NOMO-1 treated with dmso at 0.1 percent for 144 hours (cell line): ENCODE measurements around the gene SPIRE1.

ENCODE experiments used
- DNase-seq: peaks from one replicate; lab custom pipeline; 2025; ENCODE audit not compliant: unreplicated experiment; lab: John Stamatoyannopoulos, UW

The SPIRE1 gene

DNA sequence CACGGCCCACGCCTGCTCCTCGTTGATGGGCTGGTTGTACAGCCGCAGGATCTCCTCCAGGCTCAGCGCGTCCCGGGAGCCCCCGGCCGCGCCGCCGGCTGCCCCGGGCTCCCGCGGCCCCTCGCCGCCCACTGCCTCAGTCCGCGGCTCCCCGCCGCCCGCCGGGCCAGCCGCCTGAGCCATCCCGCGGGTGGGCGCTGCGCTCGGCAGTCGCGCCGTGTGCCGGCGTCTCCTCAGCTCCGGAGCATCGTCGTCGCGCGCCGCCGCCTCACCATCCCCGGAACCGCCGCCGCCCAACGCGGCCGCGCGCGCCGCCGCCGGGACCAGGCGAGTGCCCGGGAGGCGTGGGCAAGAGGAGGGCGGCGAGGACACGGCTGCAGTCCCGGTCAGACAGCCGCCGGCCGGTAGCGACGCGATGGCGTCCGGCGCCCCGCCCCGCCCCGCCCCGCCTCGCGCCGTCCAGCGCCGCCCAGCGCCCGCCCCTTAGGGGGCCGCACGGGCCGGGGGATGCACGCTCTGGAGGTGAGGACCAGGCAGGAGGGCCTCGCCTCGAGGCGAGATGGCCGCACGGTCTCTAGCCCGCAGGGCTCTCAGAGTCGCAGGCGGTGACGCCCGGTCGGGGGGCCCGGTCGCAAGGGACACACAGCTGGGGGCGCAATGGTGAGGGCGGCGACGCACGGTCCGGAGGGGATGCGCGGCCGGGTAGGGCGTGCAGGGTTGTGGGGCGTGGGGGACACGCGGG, at the start of gene SPIRE1:
Gene SPIRE1 (minus strand): TSS at position 424 of the 742 bp plus-strand sequence. CDS start 241 bp downstream, at position 183.
- DNase-seq, result no peak

- DNase-seq, result no peak
Measured at GRCh38 chr18:12703664-12704063, 45.8 kb upstream of the SPIRE1 start.

- no peak for DNase-seq
Measured at GRCh38 chr18:12703096-12703567, 45.2 kb upstream of the SPIRE1 start.

GRCh38 chr18:12702221-12703095, 44.6 kb upstream of the SPIRE1 start, which contains the start of the genes CEP76 and PSMG2:
CEP76 (minus strand) TSS chr18:12702723; CDS start chr18:12702548, 175 bp downstream.
PSMG2 (plus strand) TSS chr18:12703042; CDS start chr18:12703108, 66 bp downstream.
- peak; percentile 65 for DNase-seq

DNA sequence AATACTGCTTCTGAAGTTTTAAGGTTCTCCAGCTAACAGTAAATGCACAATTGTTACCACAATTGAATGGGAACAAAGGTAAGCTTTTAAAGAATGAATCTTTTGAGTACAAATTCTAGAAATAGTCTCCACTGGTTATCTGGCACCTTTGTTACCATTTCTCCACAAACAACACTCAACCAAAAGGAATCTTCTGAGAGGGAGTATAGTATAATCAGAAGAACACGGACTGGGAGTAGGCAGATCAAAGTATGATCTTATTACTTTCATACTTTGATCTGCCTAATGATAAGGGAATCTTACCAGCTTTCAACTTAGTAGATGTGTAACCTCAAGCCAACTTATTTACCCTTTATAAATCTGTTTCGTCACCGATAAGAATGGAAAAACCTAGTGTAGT, 43.3 kb upstream of the SPIRE1 start:
- DNase-seq, result no peak

- no peak for DNase-seq
Measured at GRCh38 chr18:12699747-12700146, 41.8 kb upstream of the SPIRE1 start.

DNA sequence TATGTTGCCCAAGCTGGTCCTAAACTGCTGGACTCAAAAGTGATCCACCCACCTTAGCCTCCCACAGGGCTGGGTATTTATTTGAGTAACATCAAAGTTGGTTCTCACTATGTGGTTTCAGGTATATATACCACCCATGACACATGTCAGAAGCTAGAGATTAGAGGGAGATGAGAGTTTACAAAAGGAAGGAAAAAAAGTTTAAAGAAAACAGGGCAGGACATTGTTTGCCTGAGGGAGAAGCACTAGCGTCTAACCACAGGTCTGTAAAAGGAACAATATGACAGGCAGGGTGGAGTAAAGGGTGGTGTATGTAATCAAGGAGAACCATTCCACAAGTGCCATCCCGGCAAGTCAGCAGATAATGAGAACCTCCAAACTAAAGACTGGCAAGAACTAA, 36.1 kb upstream of the SPIRE1 start:
- DNase-seq, result no peak

DNA sequence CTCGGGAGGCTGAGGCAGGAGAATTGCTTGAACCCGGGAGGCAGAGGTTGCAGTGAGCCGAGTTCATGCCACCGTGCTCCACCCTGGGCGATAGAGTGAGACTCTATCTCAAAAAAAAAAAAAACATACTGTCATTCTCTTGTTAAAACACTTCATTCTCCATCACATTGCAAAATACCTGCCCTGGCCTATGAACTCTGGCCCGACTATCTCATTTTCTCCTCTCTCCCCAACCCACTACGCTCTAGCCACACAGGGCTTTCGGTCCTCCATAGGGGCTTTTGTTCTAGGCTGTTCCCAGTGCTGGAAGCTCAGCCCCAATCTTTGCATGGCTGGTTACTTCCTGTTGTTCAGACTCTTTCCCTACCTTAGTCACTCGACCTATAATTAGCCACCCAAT, 34.3 kb upstream of the SPIRE1 start:
- no peak for DNase-seq

- no peak for DNase-seq
Measured at GRCh38 chr18:12689256-12689850, 31.4 kb upstream of the SPIRE1 start.

DNA sequence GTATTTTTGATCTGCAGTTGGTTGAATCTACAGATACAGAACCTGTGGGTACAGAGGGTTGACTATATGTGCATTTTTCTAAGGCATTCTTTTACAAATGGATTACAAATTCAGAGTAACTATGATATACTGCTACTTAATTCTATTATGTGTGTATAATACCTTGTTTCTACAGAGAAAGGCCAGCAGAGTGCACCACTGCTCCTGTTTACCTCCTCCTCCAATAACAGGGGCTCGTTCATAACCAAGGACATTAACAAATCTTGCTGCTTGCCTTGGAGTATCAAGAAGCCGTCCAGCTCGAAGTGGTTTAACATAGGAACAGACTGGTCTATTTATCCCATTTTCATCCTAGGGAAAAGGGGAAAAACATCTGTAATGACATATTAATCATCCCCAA, 28.2 kb upstream of the SPIRE1 start:
- DNase-seq, result no peak

- DNase-seq, result no peak
Measured at GRCh38 chr18:12679183-12679786, 21.4 kb upstream of the SPIRE1 start.

DNA sequence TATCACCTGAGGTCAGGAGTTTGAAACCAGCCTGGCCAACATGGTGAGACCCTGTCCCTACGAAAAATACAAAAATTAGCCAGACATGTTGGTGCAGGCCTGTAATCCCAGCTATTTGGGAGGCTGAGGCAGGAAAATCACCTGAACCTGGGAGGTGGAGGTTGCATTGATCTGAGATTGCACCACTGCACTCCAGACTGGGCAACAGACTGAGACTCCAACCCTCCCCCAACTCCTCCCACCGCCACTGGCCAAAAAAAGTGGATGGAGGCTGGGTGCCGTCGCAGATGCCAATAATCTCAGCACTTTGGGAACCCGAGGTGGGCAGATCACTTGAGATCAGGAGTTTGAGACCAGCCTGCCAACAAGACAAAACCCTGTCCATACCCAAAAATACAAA, 10.1 kb upstream of the SPIRE1 start:
- no peak for DNase-seq

DNA sequence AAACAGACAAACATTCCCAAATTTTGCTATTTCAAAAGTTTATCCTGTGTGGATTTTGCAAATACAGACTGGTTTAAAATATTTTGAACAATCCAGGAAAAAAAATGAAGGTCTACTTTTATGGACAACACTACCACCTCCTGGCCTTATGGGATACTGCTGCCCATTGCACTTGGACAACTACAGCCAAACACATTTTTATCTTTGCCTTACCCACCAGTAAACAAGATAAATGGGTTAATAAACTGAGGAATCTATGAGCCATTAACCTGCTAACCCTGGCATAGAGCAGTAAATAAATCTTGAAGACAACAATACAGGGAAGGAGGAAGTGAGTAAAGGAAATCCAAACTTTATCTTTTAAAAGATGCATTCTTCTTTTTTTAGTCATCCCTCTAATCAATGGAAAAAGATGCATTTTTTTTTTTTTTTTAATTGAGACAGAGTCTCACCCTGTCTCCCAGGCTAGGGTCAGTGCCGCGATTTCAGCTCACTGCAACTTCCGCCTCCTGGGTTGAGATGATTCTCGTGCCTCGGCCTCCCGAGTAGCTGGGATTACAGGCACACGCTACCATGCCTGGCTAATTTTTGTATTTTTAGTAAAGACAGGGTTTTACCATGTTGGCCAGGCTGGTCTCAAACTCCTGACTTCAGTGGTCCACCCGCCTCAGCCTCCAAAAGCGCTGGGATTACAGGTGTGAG, 2.1 kb upstream of the SPIRE1 start:
- peak; percentile 36 for DNase-seq

- no peak for DNase-seq
Measured at GRCh38 chr18:12658426-12659138, 675 bp upstream of the SPIRE1 start.

- DNase-seq, result no peak
Measured at GRCh38 chr18:12656938-12657683, 796 bp downstream of the SPIRE1 start.

DNA sequence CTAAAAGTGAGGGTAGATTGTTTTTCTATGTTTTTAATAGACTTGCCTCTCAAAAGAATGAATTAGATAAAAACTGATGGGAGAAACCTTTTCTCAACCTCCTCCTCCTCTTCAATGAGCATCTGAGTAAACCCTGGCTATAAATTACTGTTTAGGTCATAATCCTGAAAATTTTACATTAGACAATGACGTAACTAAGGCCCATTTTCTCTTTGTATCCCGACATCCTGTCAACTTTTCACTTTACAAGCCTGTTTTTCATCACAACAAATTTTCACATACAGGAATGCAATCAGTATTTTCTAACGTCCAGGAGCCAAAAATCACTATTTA, 1.3 kb downstream of the SPIRE1 start:
- no peak for DNase-seq

DNA sequence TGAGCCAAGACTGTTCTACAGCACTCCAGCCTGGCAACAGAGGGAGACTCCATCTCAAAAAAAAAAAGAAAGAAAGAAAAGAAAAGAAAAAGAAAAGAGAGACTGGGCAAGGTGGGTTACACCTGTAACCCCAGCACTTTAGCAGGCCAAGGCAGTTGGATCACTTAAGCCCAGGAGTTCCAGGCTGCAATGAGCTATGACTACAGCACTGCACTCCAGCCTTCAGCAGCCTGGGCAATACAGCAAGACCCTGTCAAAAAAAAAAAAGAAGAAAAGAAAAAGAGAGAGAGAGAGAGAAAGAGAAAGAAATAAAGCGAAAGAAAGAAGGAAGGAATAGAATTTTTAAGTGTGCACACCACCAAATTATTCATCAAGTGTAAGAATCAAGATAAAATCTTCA, 2.9 kb downstream of the SPIRE1 start:
- no peak for DNase-seq

DNA sequence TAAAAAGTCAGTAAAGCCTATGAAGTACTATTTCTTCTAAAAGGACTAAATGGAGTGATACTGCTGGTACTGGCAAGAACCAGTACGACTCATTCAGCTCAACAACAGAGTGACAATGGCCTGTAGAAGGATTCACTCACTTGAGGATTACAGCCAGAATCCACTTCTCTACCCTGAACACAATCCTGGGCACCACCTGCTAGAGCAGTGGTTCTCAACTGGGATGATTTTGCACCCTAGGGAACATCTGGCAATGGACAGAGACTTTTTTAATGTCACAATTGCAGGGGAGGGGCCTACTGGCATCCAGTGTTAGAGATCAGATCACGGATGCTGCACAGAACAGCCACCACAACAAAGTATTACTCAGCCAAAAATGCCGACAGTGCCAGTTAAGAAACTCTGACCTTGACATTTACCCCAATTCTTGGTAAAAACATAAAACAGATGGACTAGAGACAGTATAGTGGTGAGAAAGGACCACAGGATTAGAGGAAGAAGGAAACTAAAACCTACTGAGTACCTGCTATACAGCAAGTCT, 5.0 kb downstream of the SPIRE1 start:
- no peak for DNase-seq

DNA sequence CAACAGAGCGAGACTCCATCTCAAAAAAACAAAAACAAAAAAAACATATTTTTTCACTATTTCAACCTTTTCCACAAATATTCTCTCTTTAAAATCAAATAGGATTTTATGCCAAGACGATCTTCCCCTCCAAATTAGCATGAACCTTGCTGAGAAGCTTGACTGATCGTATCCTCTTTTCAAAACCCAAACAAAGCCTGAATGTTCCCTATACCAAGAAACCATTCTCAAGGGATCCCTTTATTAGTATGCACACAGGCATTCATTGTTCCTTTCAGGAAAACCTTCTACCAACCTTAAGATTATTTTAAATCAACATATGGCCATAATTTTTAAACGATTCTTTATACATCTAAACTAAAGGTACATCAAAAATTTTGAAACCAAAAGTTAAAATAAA, 6.3 kb downstream of the SPIRE1 start:
- no peak for DNase-seq
